H9 (cell line): ENCODE data around the gene SLC23A1. TPM values are rescaled to one million over a fixed set of nuclear protein-coding genes. Genes with fewer than 3 reads are reported as not detected.
A peak's percentile ranks its signal among the peaks of the same experiment; 100 is the strongest.

Source experiments
- DNase-seq: peaks from one replicate; pipeline ENCODE4 v3.0.0-alpha.2; 2017
- H2AFZ ChIP-seq: one replicate; pipeline ENCODE4 v1.6.1; 2013; ENCODE audit warnings: mild to moderate bottlenecking, low read length, control low read depth, moderate library complexity
- H2AK5ac ChIP-seq: 2 replicates; pipeline ENCODE4 v1.6.1; 2013; ENCODE audit warnings: low read length, control low read depth, mixed read lengths; ENCODE audit not compliant: insufficient read length
- H2BK120ac ChIP-seq: one replicate; pipeline ENCODE4 v1.6.1; 2013; ENCODE audit warnings: low read depth, mild to moderate bottlenecking, low read length, control low read depth, inconsistent platforms; ENCODE audit not compliant: poor library complexity, severe bottlenecking
- H2BK12ac ChIP-seq: 2 replicates; pipeline ENCODE4 v1.6.1; 2013; ENCODE audit warnings: low read length, control low read depth, mixed read lengths, low read depth; ENCODE audit not compliant: insufficient read length
- H2BK15ac ChIP-seq: 2 replicates; pipeline ENCODE4 v1.6.1; 2013; ENCODE audit warnings: low read depth, low read length, control low read depth
- H2BK20ac ChIP-seq: one replicate; pipeline ENCODE4 v1.6.1; 2013; ENCODE audit warnings: low read depth, mild to moderate bottlenecking, low read length, control low read depth, inconsistent platforms; ENCODE audit not compliant: poor library complexity, severe bottlenecking
- H2BK5ac ChIP-seq: 2 replicates; pipeline ENCODE4 v1.6.1; 2013; ENCODE audit warnings: low read length, control low read depth, mixed read lengths; ENCODE audit not compliant: insufficient read length
- H3K14ac ChIP-seq: 2 replicates; pipeline ENCODE4 v1.6.1; 2013; ENCODE audit warnings: low read length, control low read depth; ENCODE audit not compliant: insufficient read depth
- H3K18ac ChIP-seq: 2 replicates; pipeline ENCODE4 v1.6.1; 2013; ENCODE audit warnings: low read depth, mild to moderate bottlenecking, mixed read lengths, low read length, control low read depth; ENCODE audit not compliant: insufficient read length
- H3K23ac ChIP-seq: 2 replicates; pipeline ENCODE4 v1.6.1; 2013; ENCODE audit warnings: low read length, control low read depth, mixed read lengths, low read depth; ENCODE audit not compliant: insufficient read length
- H3K23me2 ChIP-seq: 2 replicates; pipeline ENCODE4 v1.6.1; 2013; ENCODE audit warnings: low read depth, mild to moderate bottlenecking, mixed read lengths, low read length, control low read depth; ENCODE audit not compliant: insufficient read length, poor library complexity, severe bottlenecking
- H3K27ac ChIP-seq: 2 replicates; pipeline ENCODE4 v1.5.1; 2013; ENCODE audit warnings: low read length, control low read depth, mixed read lengths, low read depth; ENCODE audit not compliant: insufficient read length
- H3K27me3 ChIP-seq: 2 replicates; pipeline ENCODE4 v1.6.1; 2013; ENCODE audit warnings: low read length, control low read depth, inconsistent platforms; ENCODE audit not compliant: insufficient read depth
- H3K4ac ChIP-seq: 2 replicates; pipeline ENCODE4 v1.6.1; 2013; ENCODE audit warnings: low read depth, mild to moderate bottlenecking, control low read depth, inconsistent platforms, low read length, moderate library complexity
- H3K4me1 ChIP-seq: 2 replicates; pipeline ENCODE4 v1.6.1; 2013; ENCODE audit warnings: low read length, control low read depth, inconsistent platforms; ENCODE audit not compliant: insufficient read depth
- H3K4me2 ChIP-seq: 2 replicates; pipeline ENCODE4 v1.6.1; 2013; ENCODE audit warnings: low read length, control low read depth, mixed read lengths; ENCODE audit not compliant: insufficient read length, insufficient read depth
- H3K56ac ChIP-seq: 2 replicates; pipeline ENCODE4 v1.6.1; 2013; ENCODE audit warnings: low read depth, mild to moderate bottlenecking, mixed read lengths, low read length, control low read depth; ENCODE audit not compliant: insufficient read length
- H3K79me1 ChIP-seq: 2 replicates; pipeline ENCODE4 v1.6.1; 2013; ENCODE audit warnings: low read depth, mild to moderate bottlenecking, moderate library complexity, low read length, control low read depth, inconsistent platforms; ENCODE audit not compliant: insufficient read depth, poor library complexity, severe bottlenecking
- H3K79me2 ChIP-seq: 2 replicates; pipeline ENCODE4 v1.6.1; 2013; ENCODE audit warnings: low read length, control low read depth, inconsistent platforms; ENCODE audit not compliant: insufficient read depth
- H3K9ac ChIP-seq: 2 replicates; pipeline ENCODE4 v1.6.1; 2013; ENCODE audit warnings: low read length, control low read depth, mixed read lengths; ENCODE audit not compliant: insufficient read length; ENCODE audit errors: extremely low read depth
- H3K9me3 ChIP-seq: one replicate; pipeline ENCODE4 v1.6.1; 2013; ENCODE audit warnings: low read depth, low read length, inconsistent platforms; ENCODE audit not compliant: control insufficient read depth
- H3T11ph ChIP-seq: one replicate; pipeline ENCODE4 v1.6.1; 2013; ENCODE audit warnings: mild to moderate bottlenecking, low read length, control low read depth, inconsistent platforms
- H4K20me1 ChIP-seq: one replicate; pipeline ENCODE4 v1.6.1; 2013; ENCODE audit not compliant: control insufficient read depth, insufficient read length, insufficient read depth
- H4K5ac ChIP-seq: 2 replicates; pipeline ENCODE4 v1.6.1; 2013; ENCODE audit warnings: low read depth, mild to moderate bottlenecking, mixed read lengths, low read length, control low read depth; ENCODE audit not compliant: insufficient read length
- H4K8ac ChIP-seq: replicated peaks from 2 replicates; pipeline ENCODE4 v1.6.1; 2013; ENCODE audit warnings: low read length, control low read depth, mixed read lengths, low read depth; ENCODE audit not compliant: insufficient read length
- H4K91ac ChIP-seq: 2 replicates; pipeline ENCODE4 v1.6.1; 2013; ENCODE audit warnings: low read depth, mild to moderate bottlenecking, moderate library complexity, mixed read lengths, low read length, control low read depth; ENCODE audit not compliant: insufficient read length
- H3K27ac Mint-ChIP-seq, 3 experiments: 2 replicates in 2 of 3; 3 replicates in 1 of 3; pipeline ENCODE4 v1.8.0; 2020 to 2021; ENCODE audit warnings: mixed read lengths in 3 of 3, mild to moderate bottlenecking in 1 of 3, moderate library complexity in 1 of 3
- H3K27me3 Mint-ChIP-seq: 2 replicates; pipeline ENCODE4 v1.8.0; 2021; ENCODE audit warnings: low read depth, mild to moderate bottlenecking, moderate library complexity, mixed read lengths
- H3K36me3 Mint-ChIP-seq, 3 experiments: 2 replicates in 2 of 3; 3 replicates in 1 of 3; pipeline ENCODE4 v1.8.0; 2020 to 2021; ENCODE audit warnings: low read depth in 3 of 3, mixed read lengths in 3 of 3; ENCODE audit not compliant: insufficient read depth in 1 of 3
- H3K4me1 Mint-ChIP-seq, 2 experiments: 2 replicates each; pipeline ENCODE4 v1.8.0; 2020; ENCODE audit warnings: mixed read lengths in 2 of 2
- H3K4me3 Mint-ChIP-seq, 2 experiments: 2 replicates in 1 of 2; 3 replicates in 1 of 2; pipeline ENCODE4 v1.8.0; 2020 to 2021; ENCODE audit warnings: mild to moderate bottlenecking in 2 of 2, mixed read lengths in 2 of 2, moderate library complexity in 1 of 2
- H3K9me3 Mint-ChIP-seq, 2 experiments: 2 replicates in 1 of 2; 3 replicates in 1 of 2; pipeline ENCODE4 v1.8.0; 2020; ENCODE audit warnings: mild to moderate bottlenecking in 2 of 2, mixed read lengths in 2 of 2, moderate library complexity in 1 of 2
- WGBS: extraction: QIAGEN DNeasy Blood & Tissue Kit; methylation state at CpG from one replicate; pipeline ENCODE4 v1.1.7; 2013; ENCODE audit warnings: missing lambda C conversion rate, low lambda C conversion rate, mixed read lengths; ENCODE audit not compliant: insufficient read length; ENCODE audit errors: extremely low coverage; 5-methylcytosine and 5-hydroxymethylcytosine counted together
- total RNA-seq: library from RNA; stranded (reverse); gene quantifications from 2 replicates; pipeline ENCODE4 v1.2.1, GENCODE V29; 2021
- TF ChIP-seq, protein P1 (sequence below): fragments of 200-600 bp; sonication (generic); conservative IDR thresholded peaks from 3 replicates; pipeline ENCODE4 v1.8.0; 2021; ENCODE audit warnings: antibody characterized with exemption, mild to moderate bottlenecking

The SLC23A1 gene
- total RNA-seq, 1 experiment from 2014 or later: not detected

DNA sequence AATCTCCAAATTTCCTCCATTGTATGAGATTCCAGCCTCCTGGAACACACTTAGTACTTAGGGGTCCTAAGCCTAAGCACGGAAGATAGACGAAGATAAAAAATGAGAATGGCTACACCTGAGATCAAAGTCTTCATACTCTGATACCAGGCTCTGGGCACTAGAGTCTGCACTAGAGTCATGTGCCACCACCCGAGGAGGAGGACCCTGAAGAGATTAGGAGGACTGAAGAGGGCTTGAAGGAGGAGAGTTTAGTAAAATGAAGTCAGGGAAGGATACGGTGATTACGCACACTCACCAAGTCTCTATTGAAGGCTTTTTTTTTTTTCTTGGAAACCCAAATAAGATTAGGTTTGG, 21.4 kb upstream of the SLC23A1 start:
- H3K14ac ChIP-seq: no peak overlapping the region
- H3K23ac ChIP-seq: no peak overlapping the region
- H2BK5ac ChIP-seq: no peak overlapping the region
- H3K56ac ChIP-seq: no peak overlapping the region
- H3K4me1 ChIP-seq: peaks cover 2% of the 10 kb centered on the region; the same call in 1 of the 2 replicates
- DNase-seq: no peak
- no peak overlapping the region for H2BK12ac ChIP-seq
- TF ChIP-seq, protein P1, sequence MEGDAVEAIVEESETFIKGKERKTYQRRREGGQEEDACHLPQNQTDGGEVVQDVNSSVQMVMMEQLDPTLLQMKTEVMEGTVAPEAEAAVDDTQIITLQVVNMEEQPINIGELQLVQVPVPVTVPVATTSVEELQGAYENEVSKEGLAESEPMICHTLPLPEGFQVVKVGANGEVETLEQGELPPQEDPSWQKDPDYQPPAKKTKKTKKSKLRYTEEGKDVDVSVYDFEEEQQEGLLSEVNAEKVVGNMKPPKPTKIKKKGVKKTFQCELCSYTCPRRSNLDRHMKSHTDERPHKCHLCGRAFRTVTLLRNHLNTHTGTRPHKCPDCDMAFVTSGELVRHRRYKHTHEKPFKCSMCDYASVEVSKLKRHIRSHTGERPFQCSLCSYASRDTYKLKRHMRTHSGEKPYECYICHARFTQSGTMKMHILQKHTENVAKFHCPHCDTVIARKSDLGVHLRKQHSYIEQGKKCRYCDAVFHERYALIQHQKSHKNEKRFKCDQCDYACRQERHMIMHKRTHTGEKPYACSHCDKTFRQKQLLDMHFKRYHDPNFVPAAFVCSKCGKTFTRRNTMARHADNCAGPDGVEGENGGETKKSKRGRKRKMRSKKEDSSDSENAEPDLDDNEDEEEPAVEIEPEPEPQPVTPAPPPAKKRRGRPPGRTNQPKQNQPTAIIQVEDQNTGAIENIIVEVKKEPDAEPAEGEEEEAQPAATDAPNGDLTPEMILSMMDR: no peak
- Mint-ChIP-seq H3K27ac (peak overlapping the region; percentile 32 to 92 (median 48); a peak in 6 of 7 replicates), H3K4me3 (peak overlapping the region; percentile 91 to 94), H3K27me3 (peaks cover 2% of the 10 kb centered on the region; the same call in 1 of the 2 replicates), H3K36me3 (peaks cover under 1 to 16% (median 12%) of the 10 kb centered on the region in 3 experiments; a peak in 6 of 7 replicates), H3K9me3 (no peaks in the 10 kb centered on the region), H3K4me1 (peaks cover 16 to 20% of the 10 kb centered on the region in 2 experiments)
- H3K18ac ChIP-seq: no peak overlapping the region
- no peaks in the 10 kb centered on the region for H3K79me2 ChIP-seq
- no peaks in the 10 kb centered on the region for H3K79me1 ChIP-seq
- H4K20me1 ChIP-seq: no peaks in the 10 kb centered on the region
- H2BK15ac ChIP-seq: no peak overlapping the region
- peak overlapping the region; percentile 51 for H2AFZ ChIP-seq
- no peak overlapping the region for H3K4ac ChIP-seq
- H4K5ac ChIP-seq: no peak overlapping the region
- no peaks in the 10 kb centered on the region for H3K27me3 ChIP-seq
- H2AK5ac ChIP-seq: no peak overlapping the region
- H2BK20ac ChIP-seq: no peak overlapping the region
- H3K23me2 ChIP-seq: no peaks in the 10 kb centered on the region
- no peak overlapping the region for H4K91ac ChIP-seq
- peak overlapping the region; percentile 5 for H3K9ac ChIP-seq
- H3K27ac ChIP-seq: no peak overlapping the region
- no peak overlapping the region for H4K8ac ChIP-seq
- H3K9me3 ChIP-seq: no peaks in the 10 kb centered on the region
- no CpG with 5 or more reads among the region's 5 CpGs for WGBS
- peak overlapping the region; percentile 74 for H3K4me2 ChIP-seq
- no peak overlapping the region for H3T11ph ChIP-seq
- no peak overlapping the region for H2BK120ac ChIP-seq
